Suprapubic skin (tissue), 4 donors: ENCODE data around the gene MCF2L2.

Source experiments
- POLR2A ChIP-seq, 2 donors: fragments of 450-650 bp; IDR thresholded peaks; one replicate each; pipeline ENCODE4 v1.6.1; 2017; ENCODE audit warnings: antibody characterized with exemption in 2 of 2, mild to moderate bottlenecking in 2 of 2, moderate library complexity in 2 of 2
- POLR2AphosphoS5 ChIP-seq, 3 donors: sonication (generic); formaldehyde crosslinking; IDR thresholded peaks; one replicate each; pipeline ENCODE4 v1.6.1; 2017; ENCODE audit warnings: antibody characterized with exemption in 3 of 3
- TF ChIP-seq, protein P1 (sequence below), 2 donors: fragments of 200-600 bp in 1 of 2; fragments of 450-650 bp in 1 of 2; sonication (generic) in 1 of 2; IDR thresholded peaks; one replicate each; pipeline ENCODE4 v1.5.1; 2016 to 2019; ENCODE audit warnings: antibody characterized with exemption in 2 of 2, mild to moderate bottlenecking in 1 of 2, moderate library complexity in 1 of 2

GRCh38 chr3:183378951-183379350 lies 49.5 kb downstream of the MCF2L2 start:
- TF ChIP-seq, protein P1, sequence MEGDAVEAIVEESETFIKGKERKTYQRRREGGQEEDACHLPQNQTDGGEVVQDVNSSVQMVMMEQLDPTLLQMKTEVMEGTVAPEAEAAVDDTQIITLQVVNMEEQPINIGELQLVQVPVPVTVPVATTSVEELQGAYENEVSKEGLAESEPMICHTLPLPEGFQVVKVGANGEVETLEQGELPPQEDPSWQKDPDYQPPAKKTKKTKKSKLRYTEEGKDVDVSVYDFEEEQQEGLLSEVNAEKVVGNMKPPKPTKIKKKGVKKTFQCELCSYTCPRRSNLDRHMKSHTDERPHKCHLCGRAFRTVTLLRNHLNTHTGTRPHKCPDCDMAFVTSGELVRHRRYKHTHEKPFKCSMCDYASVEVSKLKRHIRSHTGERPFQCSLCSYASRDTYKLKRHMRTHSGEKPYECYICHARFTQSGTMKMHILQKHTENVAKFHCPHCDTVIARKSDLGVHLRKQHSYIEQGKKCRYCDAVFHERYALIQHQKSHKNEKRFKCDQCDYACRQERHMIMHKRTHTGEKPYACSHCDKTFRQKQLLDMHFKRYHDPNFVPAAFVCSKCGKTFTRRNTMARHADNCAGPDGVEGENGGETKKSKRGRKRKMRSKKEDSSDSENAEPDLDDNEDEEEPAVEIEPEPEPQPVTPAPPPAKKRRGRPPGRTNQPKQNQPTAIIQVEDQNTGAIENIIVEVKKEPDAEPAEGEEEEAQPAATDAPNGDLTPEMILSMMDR (IDR thresholded peaks at IDR 0.05), result no peak
- no peak for TF ChIP-seq POLR2AphosphoS5 (IDR thresholded peaks at IDR 0.05)
- TF ChIP-seq POLR2A (IDR thresholded peaks at IDR 0.05), result no peak
